OCI-LY1 (cell line): Measurements from ENCODE around the gene HPSE2.

Experiments
- H2AFZ ChIP-seq: fragments of 200-600 bp; sonication (generic), shearing (Covaris generic); 2 replicates; pipeline ENCODE4 v1.6.0; 2014; ENCODE audit warnings: antibody characterized with exemption, mild to moderate bottlenecking, low read length
- H3F3A ChIP-seq: fragments of 200-600 bp; sonication (generic), shearing (Covaris generic); 2 replicates; pipeline ENCODE4 v1.6.0; 2014; ENCODE audit warnings: mild to moderate bottlenecking, antibody characterized with exemption, low read length, moderate library complexity; ENCODE audit not compliant: insufficient read depth
- H3K27ac ChIP-seq: fragments of 200-600 bp; sonication (generic); 2 replicates; pipeline ENCODE4 v1.5.1; 2014; ENCODE audit warnings: low read length, mixed run types, mild to moderate bottlenecking, low read depth; ENCODE audit not compliant: poor library complexity, severe bottlenecking
- H3K27me3 ChIP-seq: fragments of 200-600 bp; sonication (generic); 2 replicates; pipeline ENCODE4 v1.6.0; 2014; ENCODE audit warnings: antibody characterized with exemption, mild to moderate bottlenecking, low read length, moderate library complexity; ENCODE audit not compliant: insufficient read depth
- H3K36me3 ChIP-seq: fragments of 200-600 bp; sonication (generic); 2 replicates; pipeline ENCODE4 v1.6.1; 2014; ENCODE audit warnings: mild to moderate bottlenecking, antibody characterized with exemption, low read length, moderate library complexity, mixed read lengths; ENCODE audit not compliant: insufficient read depth
- H3K4me1 ChIP-seq: fragments of 200-600 bp; sonication (generic); 2 replicates; pipeline ENCODE4 v1.5.1; 2014; ENCODE audit warnings: mild to moderate bottlenecking, low read length, moderate library complexity; ENCODE audit not compliant: insufficient read depth, severe bottlenecking
- H3K4me2 ChIP-seq: fragments of 200-600 bp; sonication (generic), shearing (Covaris generic); 2 replicates; pipeline ENCODE4 v1.6.1; 2014; ENCODE audit warnings: low read length
- H3K4me3 ChIP-seq: fragments of 200-600 bp; sonication (generic); 2 replicates; pipeline ENCODE4 v1.5.1; 2014; ENCODE audit warnings: low read length, low read depth, mild to moderate bottlenecking, mixed read lengths; ENCODE audit not compliant: poor library complexity, severe bottlenecking
- H3K79me2 ChIP-seq: fragments of 200-600 bp; shearing (Covaris generic); 2 replicates; pipeline ENCODE4 v1.6.1; 2016; ENCODE audit warnings: mixed run types, low read length, mixed read lengths; ENCODE audit not compliant: insufficient read depth
- H3K9ac ChIP-seq: fragments of 200-600 bp; sonication (generic), shearing (Covaris generic); 2 replicates; pipeline ENCODE4 v1.6.1; 2014; ENCODE audit warnings: mild to moderate bottlenecking, low read length, mixed read lengths
- H3K9me2 ChIP-seq: fragments of 200-600 bp; sonication (generic), shearing (Covaris generic); 2 replicates; pipeline ENCODE4 v1.6.1; 2014; ENCODE audit warnings: low read depth, mild to moderate bottlenecking, low read length, mixed read lengths
- H3K9me3 ChIP-seq: fragments of 200-600 bp; shearing (Covaris generic); 2 replicates; pipeline ENCODE4 v1.6.1; 2014; ENCODE audit warnings: low read length, mixed read lengths
- H4K20me1 ChIP-seq: fragments of 200-600 bp; sonication (generic), shearing (Covaris generic); 2 replicates; pipeline ENCODE4 v1.6.0; 2016; ENCODE audit warnings: mild to moderate bottlenecking, low read length; ENCODE audit not compliant: insufficient read depth
- CTCF ChIP-seq: fragments of 200-600 bp; sonication (generic), shearing (Covaris generic); IDR thresholded peaks from 2 replicates; pipeline ENCODE4 v1.5.1; 2017; ENCODE audit warnings: mild to moderate bottlenecking, antibody characterized with exemption, low read length, moderate library complexity, mixed read lengths
- EZH2 ChIP-seq: fragments of 200-600 bp; sonication (generic), shearing (Covaris generic); IDR thresholded peaks from 2 replicates; pipeline ENCODE4 v1.8.0; 2017; ENCODE audit warnings: borderline replicate concordance, mixed run types, mild to moderate bottlenecking, antibody characterized with exemption, low read length, moderate library complexity, mixed read lengths

The HPSE2 gene

DNA sequence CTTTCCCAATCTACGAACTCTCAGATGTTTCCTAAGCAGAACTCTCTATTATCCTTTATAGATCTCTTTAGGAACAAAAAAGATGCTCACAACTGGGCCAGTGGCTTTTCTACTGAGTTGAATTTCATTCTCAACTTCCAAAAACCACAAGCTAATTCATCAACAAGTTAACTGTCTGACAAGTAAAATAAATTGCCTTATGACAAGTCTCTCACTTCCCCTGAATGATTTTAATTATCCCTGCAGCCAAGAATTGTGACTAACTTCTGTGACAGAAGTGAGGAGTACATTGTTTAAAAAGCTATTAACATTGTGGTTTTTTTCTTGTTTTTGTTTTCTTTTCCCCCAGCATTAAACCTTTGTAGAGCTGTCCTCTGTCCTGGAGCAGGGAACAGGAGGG lies 343.1 kb downstream of the HPSE2 start:
- Histone ChIP-seq H3K79me2 (no peaks in the 10 kb centered on the region), H3K4me2 (no peak overlapping the region), H3K9me2 (no peaks in the 10 kb centered on the region), H3K27ac (no peak overlapping the region), H2AFZ (no peak overlapping the region), H3K9me3 (no peaks in the 10 kb centered on the region), H3K4me3 (no peak overlapping the region), H3K36me3 (no peaks in the 10 kb centered on the region), H4K20me1 (no peaks in the 10 kb centered on the region), H3F3A (no peaks in the 10 kb centered on the region), H3K4me1 (no peaks in the 10 kb centered on the region), H3K9ac (no peak overlapping the region), H3K27me3 (no peaks in the 10 kb centered on the region)
- TF ChIP-seq CTCF (no peak), EZH2 (no peak)

- Histone ChIP-seq H3K9ac (no peak overlapping the region), H3K36me3 (no peaks in the 10 kb centered on the region), H3K4me1 (no peaks in the 10 kb centered on the region), H3K9me3 (no peaks in the 10 kb centered on the region), H3K27ac (no peak overlapping the region), H4K20me1 (no peaks in the 10 kb centered on the region), H3K4me3 (no peak overlapping the region), H2AFZ (no peak overlapping the region), H3F3A (no peaks in the 10 kb centered on the region), H3K4me2 (no peak overlapping the region), H3K27me3 (no peaks in the 10 kb centered on the region), H3K79me2 (no peaks in the 10 kb centered on the region), H3K9me2 (no peaks in the 10 kb centered on the region)
- TF ChIP-seq CTCF (no peak), EZH2 (no peak)
These were observed 349.0 kb downstream of the HPSE2 start for GRCh38 chr10:98886686-98887085.

- H3K27me3 ChIP-seq: no peaks in the 10 kb centered on the region
- H3K36me3 ChIP-seq: no peaks in the 10 kb centered on the region
- no peak overlapping the region for H3K4me3 ChIP-seq
- H3K9ac ChIP-seq: no peak overlapping the region
- no peaks in the 10 kb centered on the region for H3F3A ChIP-seq
- no peaks in the 10 kb centered on the region for H4K20me1 ChIP-seq
- H3K27ac ChIP-seq: no peak overlapping the region
- H3K9me2 ChIP-seq: no peaks in the 10 kb centered on the region
- no peaks in the 10 kb centered on the region for H3K4me1 ChIP-seq
- H3K9me3 ChIP-seq: no peaks in the 10 kb centered on the region
- TF ChIP-seq EZH2 (no peak), CTCF (no peak)
- no peaks in the 10 kb centered on the region for H3K79me2 ChIP-seq
- H3K4me2 ChIP-seq: no peak overlapping the region
- H2AFZ ChIP-seq: no peak overlapping the region
These were observed 350.3 kb downstream of the HPSE2 start for GRCh38 chr10:98885378-98885777.
